Mesendoderm (in vitro differentiated cells): ENCODE data around the gene NKD2.

ENCODE experiments used
- small RNA-seq: library from polyadenylated mRNA; stranded (forward); fragments of <200 nt; extraction: miRNeasy Mini kit (QIAGEN cat#:217004); gene quantifications from one replicate; pipeline ENCODE3, GENCODE V24; 2013; ENCODE audit not compliant: insufficient read depth

NKD2 gene

Small RNA genes within 50 kb of the gene (small RNA-seq; reads per million reads assigned to genes)
- gene MIR4635 = 0.72 reads per million
